CD4-positive, alpha-beta memory T cell (primary cell): ENCODE measurements around the gene SEPTIN3. TPM values are rescaled to one million over a fixed set of nuclear protein-coding genes. Genes with fewer than 3 reads are reported as not detected.

Experiments
- CTCF ChIA-PET: fragments of 350-600 bp; sonication (Branson Sonifier 250); formaldehyde crosslinking; loops from one replicate; lab custom pipeline; 2021; ENCODE audit warnings: inconsistent platforms; ENCODE audit not compliant: partially characterized antibody; lab: Charles Lee
- POLR2A ChIA-PET: fragments of 350-600 bp; sonication (Branson Sonifier 250); formaldehyde crosslinking; loops from one replicate; lab custom pipeline; 2021; ENCODE audit not compliant: partially characterized antibody; lab: Charles Lee
- DNase-seq, 5 donors: peaks; one replicate each; pipeline versions ENCODE4 v3.0.0 to v3.0.0-alpha.2; 2020 to 2022; ENCODE audit warnings: mixed read lengths in 1 of 5
- H3K27ac ChIP-seq: one replicate; pipeline ENCODE4 v1.7.0; 2013; ENCODE audit warnings: low read depth, low read length
- H3K27me3 ChIP-seq: 2 replicates; pipeline ENCODE4 v1.7.0; 2013; ENCODE audit warnings: mild to moderate bottlenecking, low read length, moderate library complexity; ENCODE audit not compliant: insufficient read depth
- H3K36me3 ChIP-seq: 2 replicates; pipeline ENCODE4 v1.7.0; 2013; ENCODE audit warnings: mild to moderate bottlenecking, low read length, moderate library complexity; ENCODE audit not compliant: insufficient read depth
- H3K4me1 ChIP-seq: 2 replicates; pipeline ENCODE4 v1.7.0; 2013; ENCODE audit warnings: mild to moderate bottlenecking, low read length, moderate library complexity; ENCODE audit not compliant: insufficient read depth
- H3K4me3 ChIP-seq, 2 donors: one replicate each; pipeline ENCODE4 v1.7.0; 2013; ENCODE audit warnings: low read length in 2 of 2, mild to moderate bottlenecking in 1 of 2
- H3K9me3 ChIP-seq, 2 donors: one replicate each; pipeline ENCODE4 v1.7.0; 2013; ENCODE audit warnings: low read length in 2 of 2, control low read depth in 1 of 2; ENCODE audit not compliant: control insufficient read depth in 1 of 2
- H3K27ac Mint-ChIP-seq, 7 donors: one replicate each; pipeline ENCODE4 v1.8.0; 2020 to 2021; ENCODE audit warnings: mixed read lengths in 7 of 7, mild to moderate bottlenecking in 6 of 7, inconsistent platforms in 3 of 7, moderate library complexity in 3 of 7
- H3K27me3 Mint-ChIP-seq, 2 donors: one replicate each; pipeline ENCODE4 v1.8.0; 2020 to 2021; ENCODE audit warnings: mixed read lengths in 2 of 2
- H3K36me3 Mint-ChIP-seq, 2 donors: one replicate each; pipeline ENCODE4 v1.8.0; 2020 to 2021; ENCODE audit warnings: mixed read lengths in 2 of 2, inconsistent platforms in 1 of 2, mild to moderate bottlenecking in 1 of 2
- H3K4me1 Mint-ChIP-seq, 4 donors: one replicate each; pipeline ENCODE4 v1.8.0; 2020 to 2021; ENCODE audit warnings: mixed read lengths in 4 of 4, mild to moderate bottlenecking in 1 of 4
- H3K4me3 Mint-ChIP-seq, 8 donors: one replicate each; pipeline ENCODE4 v1.8.0; 2020 to 2021; ENCODE audit warnings: mixed read lengths in 8 of 8, mild to moderate bottlenecking in 7 of 8, moderate library complexity in 6 of 8, inconsistent platforms in 3 of 8
- H3K9me3 Mint-ChIP-seq, 8 donors: one replicate each; pipeline ENCODE4 v1.8.0; 2020 to 2021; ENCODE audit warnings: mixed read lengths in 8 of 8, mild to moderate bottlenecking in 5 of 8, inconsistent platforms in 3 of 8, moderate library complexity in 1 of 8
- intact Hi-C: fragments of 100-400 bp; cut with micrococcal nuclease; formaldehyde crosslinking; loops from one replicate; pipeline ENCODE4 v1.15.1; 2023
- polyA plus RNA-seq, 2 donors: library from polyadenylated mRNA; unstranded; fragments of 300-500 nt; fragmentation: Illumina TruSeq; gene quantifications; one replicate each; pipeline ENCODE4 v1.2.3, GENCODE V29; 2021
- total RNA-seq, 2 experiments: library from RNA; stranded (reverse); gene quantifications; one replicate each; pipeline ENCODE4 v1.2.3, GENCODE V29; 2021

The SEPTIN3 gene
- total and polyA plus RNA-seq, 4 experiments from 2014 or later: 0.36 to 0.81 TPM; not detected in 2

DNA sequence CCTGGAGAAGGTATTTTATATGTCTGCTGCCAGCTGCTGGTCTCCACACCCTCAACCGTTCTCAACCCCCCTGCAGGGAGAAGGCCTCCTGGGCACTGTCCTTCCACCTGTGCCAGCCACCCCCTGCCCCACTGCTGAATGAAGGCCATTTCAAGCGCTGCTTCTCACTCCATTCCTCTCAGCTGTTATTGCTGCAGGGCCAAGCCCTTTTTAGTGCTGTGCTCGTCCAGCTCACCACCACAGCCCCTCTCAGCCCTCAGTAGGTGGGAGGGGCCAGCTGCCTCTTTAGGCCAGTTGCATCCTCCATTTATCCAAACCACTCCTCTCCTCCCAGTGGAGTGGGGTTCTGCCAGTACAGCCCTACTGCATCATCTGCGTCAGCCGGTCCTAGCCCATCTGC is 27.6 kb downstream of the SEPTIN3 start:
- H3K27me3 Mint-ChIP-seq: no peaks in the 10 kb centered on the region
- POLR2A ChIA-PET: no interaction called here

GRCh38 chr22:41998361-41999261 is 29.4 kb downstream of the SEPTIN3 start, which contains the start of gene WBP2NL:
WBP2NL (plus strand) TSS chr22:41998788; CDS start chr22:41998819, 31 bp downstream.
- peak within 1 kb of the TSS; percentile 67 to 100 (median 98) for H3K27ac Mint-ChIP-seq
- no peaks in the 10 kb centered on the region for H3K36me3 ChIP-seq
- H3K4me3 ChIP-seq: peak within 1 kb of the TSS; percentile 6 to 74
- H3K9me3 ChIP-seq: no peaks in the 10 kb centered on the region
- ChIA-PET CTCF (interaction anchor here (0.8 to 1.3 kb wide), 2 partner anchors 77 to 94 kb away, joined by 3 to 5 read pairs; no protein-coding TSS in a partner anchor), POLR2A (interaction anchor here (0.5 to 2.6 kb wide), 13 partner anchors 24 to 446 kb away, joined by 3 to 32 read pairs (median 6); partner anchors contain the start of genes CENPM, NAGA, NDUFA6 and PMM1)
- DNase-seq: peak; percentile 90 to 92 (median 92)
- peak within 1 kb of the TSS; percentile 93 to 99 (median 98) for H3K4me3 Mint-ChIP-seq
- no peaks in the 10 kb centered on the region for H3K27me3 Mint-ChIP-seq
- H3K4me1 Mint-ChIP-seq: peaks cover 13 to 35% (median 19%) of the 10 kb centered on the region in 4 donors
- intact Hi-C loops: loop anchor here (1.0 to 2.0 kb wide), 2 partner anchors 72 to 80 kb away; partner anchors contain the start of genes NAGA and SMDT1
- no peaks in the 10 kb centered on the region for H3K27me3 ChIP-seq
- peaks cover 8 to 13% of the 10 kb centered on the region in 2 donors for H3K36me3 Mint-ChIP-seq
- peaks cover 21% of the 10 kb centered on the region for H3K4me1 ChIP-seq
- peaks cover 0 to 19% (median 2%) of the 10 kb centered on the region in 8 donors for H3K9me3 Mint-ChIP-seq
- peak within 1 kb of the TSS; percentile 61 for H3K27ac ChIP-seq

More for the DNA sequence above, 27.6 kb downstream of the SEPTIN3 start:
- Mint-ChIP-seq H3K9me3 (peaks cover 0 to 11% (median 2%) of the 10 kb centered on the region in 8 donors), H3K4me3 (peak overlapping the region in 1 of 8 donors; percentile 14), H3K27ac (peak overlapping the region in 1 of 7 donors; percentile 11), H3K4me1 (peaks cover 13 to 35% (median 19%) of the 10 kb centered on the region in 4 donors), H3K36me3 (peaks cover 5 to 10% of the 10 kb centered on the region in 2 donors)
- Histone ChIP-seq H3K4me3 (no peak overlapping the region), H3K36me3 (no peaks in the 10 kb centered on the region), H3K9me3 (no peaks in the 10 kb centered on the region), H3K27ac (no peak overlapping the region), H3K4me1 (peaks cover 21% of the 10 kb centered on the region), H3K27me3 (no peaks in the 10 kb centered on the region)
- DNase-seq: no peak
- CTCF ChIA-PET: no interaction called here
- intact Hi-C loops: no loop called here

GRCh38 chr22:42000466-42000865 is 31.2 kb downstream of the SEPTIN3 start:
- no peak overlapping the region for H3K27ac ChIP-seq
- CTCF ChIA-PET: no interaction called here
- no peak for DNase-seq
- H3K9me3 ChIP-seq: no peaks in the 10 kb centered on the region
- Mint-ChIP-seq H3K36me3 (peaks cover 8 to 13% of the 10 kb centered on the region in 2 donors), H3K4me3 (peak overlapping the region in 4 of 8 donors; percentile 55 to 84 (median 79)), H3K27me3 (no peaks in the 10 kb centered on the region), H3K27ac (peak overlapping the region in 1 of 7 donors; percentile 14), H3K9me3 (peaks cover 0 to 31% (median 6%) of the 10 kb centered on the region in 8 donors), H3K4me1 (peaks cover 13 to 35% (median 19%) of the 10 kb centered on the region in 4 donors)
- H3K4me3 ChIP-seq: no peak overlapping the region
- intact Hi-C loops: no loop called here
- H3K27me3 ChIP-seq: no peaks in the 10 kb centered on the region
- no peaks in the 10 kb centered on the region for H3K36me3 ChIP-seq
- POLR2A ChIA-PET: interaction anchor here (2.6 kb wide), 1 partner anchor 79 kb away, joined by 32 read pairs; the partner anchor contains the start of gene SMDT1
- peaks cover 21% of the 10 kb centered on the region for H3K4me1 ChIP-seq

DNA sequence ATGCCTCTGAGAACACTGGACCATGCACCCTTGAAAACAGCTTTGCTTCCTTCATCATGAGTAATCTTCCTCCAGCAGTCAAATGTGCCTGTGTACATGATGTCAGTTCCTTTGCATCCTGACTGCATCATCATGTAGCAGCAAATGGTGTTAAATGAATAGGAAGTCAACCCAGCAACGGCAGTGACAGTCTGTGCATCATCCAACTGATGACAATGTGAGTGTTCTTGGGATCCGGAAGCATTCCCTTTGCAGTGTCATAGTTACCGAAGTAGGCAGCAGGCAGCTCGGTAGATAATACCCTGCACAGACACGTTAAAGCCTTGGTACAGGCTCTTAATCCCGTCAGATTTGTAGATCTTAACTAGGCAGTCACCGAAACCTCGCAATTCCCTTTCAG is 31.9 kb downstream of the SEPTIN3 start:
- H3K9me3 Mint-ChIP-seq: peaks cover 0 to 35% (median 9%) of the 10 kb centered on the region in 8 donors
- no peaks in the 10 kb centered on the region for H3K27me3 Mint-ChIP-seq
- H3K36me3 ChIP-seq: no peaks in the 10 kb centered on the region
- CTCF ChIA-PET: no interaction called here
- POLR2A ChIA-PET: no interaction called here
- peaks cover 13 to 35% (median 19%) of the 10 kb centered on the region in 4 donors for H3K4me1 Mint-ChIP-seq
- H3K4me3 ChIP-seq: no peak overlapping the region
- no peaks in the 10 kb centered on the region for H3K27me3 ChIP-seq
- no peak overlapping the region for H3K27ac ChIP-seq
- peaks cover 21% of the 10 kb centered on the region for H3K4me1 ChIP-seq
- DNase-seq: no peak
- intact Hi-C loops: no loop called here
- peaks cover 8 to 16% of the 10 kb centered on the region in 2 donors for H3K36me3 Mint-ChIP-seq
- peak overlapping the region in 1 of 7 donors; percentile 32 for H3K27ac Mint-ChIP-seq
- peak overlapping the region in 1 of 8 donors; percentile 13 for H3K4me3 Mint-ChIP-seq
- no peaks in the 10 kb centered on the region for H3K9me3 ChIP-seq

GRCh38 chr22:42001706-42002105 is 32.5 kb downstream of the SEPTIN3 start:
- Histone ChIP-seq H3K4me3 (no peak overlapping the region), H3K9me3 (no peaks in the 10 kb centered on the region), H3K4me1 (peaks cover 21% of the 10 kb centered on the region), H3K27me3 (no peaks in the 10 kb centered on the region), H3K36me3 (no peaks in the 10 kb centered on the region), H3K27ac (no peak overlapping the region)
- Mint-ChIP-seq H3K9me3 (peaks cover 0 to 41% (median 12%) of the 10 kb centered on the region in 8 donors), H3K27ac (no peak overlapping the region), H3K4me1 (peaks cover 13 to 35% (median 19%) of the 10 kb centered on the region in 4 donors), H3K36me3 (peaks cover 8 to 16% of the 10 kb centered on the region in 2 donors), H3K4me3 (no peak overlapping the region), H3K27me3 (no peaks in the 10 kb centered on the region)
- ChIA-PET POLR2A (no interaction called here), CTCF (no interaction called here)
- intact Hi-C loops: no loop called here
- DNase-seq: no peak

GRCh38 chr22:42007922-42008321 is 38.7 kb downstream of the SEPTIN3 start:
- no peaks in the 10 kb centered on the region for H3K4me1 ChIP-seq
- peaks cover 3 to 6% of the 10 kb centered on the region in 2 donors for H3K27me3 Mint-ChIP-seq
- no peak overlapping the region for H3K4me3 Mint-ChIP-seq
- no peaks in the 10 kb centered on the region for H3K4me1 Mint-ChIP-seq
- no peaks in the 10 kb centered on the region for H3K36me3 ChIP-seq
- H3K27ac ChIP-seq: no peak overlapping the region
- no peak overlapping the region for H3K4me3 ChIP-seq
- CTCF ChIA-PET: no interaction called here
- H3K9me3 ChIP-seq: no peaks in the 10 kb centered on the region
- peaks cover 1 to 3% of the 10 kb centered on the region in 2 donors for H3K36me3 Mint-ChIP-seq
- H3K27me3 ChIP-seq: no peaks in the 10 kb centered on the region
- intact Hi-C loops: no loop called here
- peaks cover 0 to 56% (median 38%) of the 10 kb centered on the region in 8 donors for H3K9me3 Mint-ChIP-seq
- no peak overlapping the region for H3K27ac Mint-ChIP-seq
- DNase-seq: no peak
- POLR2A ChIA-PET: no interaction called here

- Mint-ChIP-seq H3K9me3 (peaks cover 0 to 40% (median 32%) of the 10 kb centered on the region in 8 donors), H3K36me3 (peaks cover 3% of the 10 kb centered on the region in 2 donors), H3K27me3 (peaks cover 3 to 8% of the 10 kb centered on the region in 2 donors), H3K4me3 (no peak overlapping the region), H3K4me1 (no peaks in the 10 kb centered on the region), H3K27ac (no peak overlapping the region)
- intact Hi-C loops: no loop called here
- Histone ChIP-seq H3K36me3 (no peaks in the 10 kb centered on the region), H3K4me3 (no peak overlapping the region), H3K27ac (no peak overlapping the region), H3K4me1 (no peaks in the 10 kb centered on the region), H3K27me3 (no peaks in the 10 kb centered on the region), H3K9me3 (no peaks in the 10 kb centered on the region)
- DNase-seq: no peak
- ChIA-PET CTCF (no interaction called here), POLR2A (no interaction called here)
These were observed 41.5 kb downstream of the SEPTIN3 start for GRCh38 chr22:42010778-42011177.
